Femur (tissue), 1 donor: ENCODE data around the gene PYGM.
A peak's percentile ranks its signal among the peaks of the same experiment; 100 is the strongest.

Experiments used
- DNase-seq: peaks from one replicate; pipeline ENCODE4 v3.0.0-alpha.2; 2017

Gene PYGM

DNA sequence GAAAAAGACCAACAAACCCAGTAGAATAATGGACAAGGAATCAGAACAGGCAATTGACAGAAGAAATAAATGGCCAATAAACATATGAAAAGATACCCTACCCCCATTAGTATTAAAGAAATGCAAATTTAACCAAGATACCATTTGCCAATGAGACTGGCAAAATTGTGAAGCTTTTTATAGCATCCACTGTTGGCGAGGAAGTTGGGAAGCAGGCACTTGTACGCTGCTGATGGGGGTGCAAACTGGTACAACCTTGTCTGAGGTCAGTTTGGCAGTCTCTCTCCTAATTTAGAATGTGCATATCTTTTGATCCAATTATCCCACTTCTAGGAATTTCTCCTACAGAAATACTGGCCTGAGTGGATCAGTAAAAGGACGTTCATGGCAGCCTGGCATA, 28.2 kb downstream of the PYGM start:
- DNase-seq, result no peak

DNA sequence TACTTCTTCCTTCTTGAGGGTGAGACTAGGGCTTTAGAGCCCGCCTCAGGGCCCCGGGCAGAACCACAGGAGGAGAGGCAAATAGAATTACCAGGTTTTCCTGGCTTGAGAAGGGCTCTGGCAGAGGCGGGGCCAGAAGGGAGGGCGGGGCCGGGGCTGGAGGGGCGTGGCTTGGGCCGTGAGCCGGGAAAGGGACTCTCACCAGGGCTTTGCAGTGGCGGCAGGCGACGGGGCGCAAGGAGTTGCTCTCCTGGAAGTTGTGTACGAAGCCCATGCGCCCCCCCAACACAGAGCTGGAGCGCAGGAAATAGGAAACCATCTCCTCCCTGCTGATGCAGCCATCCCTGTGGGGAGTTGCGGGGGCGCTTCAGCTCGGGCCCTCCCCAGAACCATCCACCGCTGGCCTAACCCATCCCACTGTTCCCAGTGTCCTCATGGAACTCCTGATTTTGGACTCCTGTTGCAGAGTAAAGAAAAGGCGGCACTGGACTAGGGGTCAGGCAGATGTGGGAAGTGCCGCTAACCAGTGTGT, 29.9 kb downstream of the PYGM start:
- DNase-seq, result peak; percentile 63

- DNase-seq, result no peak
Observed at GRCh38 chr11:64728757-64729365, 30.9 kb downstream of the PYGM start.

DNA sequence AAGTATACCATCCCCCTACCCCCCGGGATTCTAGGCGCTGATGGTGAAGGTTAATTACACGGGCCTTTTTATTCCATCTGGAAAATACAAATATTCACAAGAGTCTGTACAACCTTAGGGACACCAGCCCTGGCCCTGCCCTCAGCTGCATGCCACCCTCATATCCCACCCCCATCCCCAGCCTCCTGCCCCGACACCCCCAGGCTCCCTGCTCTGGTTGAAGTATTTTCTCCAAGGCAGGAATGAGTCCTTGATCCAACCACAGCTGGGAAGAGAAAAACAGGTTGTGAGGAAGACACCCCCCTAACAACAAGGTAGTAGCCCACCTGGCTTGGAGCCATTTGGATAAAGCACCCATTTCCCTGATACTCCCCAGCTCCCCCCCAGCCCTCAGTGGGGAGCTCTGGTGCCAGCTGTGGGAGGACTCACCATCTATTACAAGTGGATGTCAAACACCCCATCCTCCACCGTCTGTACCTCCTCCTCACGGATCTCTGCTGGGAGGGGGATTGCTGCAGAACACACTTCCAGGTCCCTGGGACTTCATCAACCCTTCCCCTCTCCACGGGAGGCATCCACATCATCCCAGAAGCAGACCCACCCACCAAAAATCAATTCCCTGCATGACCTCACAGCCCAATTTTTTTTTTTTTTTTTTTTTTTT, 32.8 kb downstream of the PYGM start:
- DNase-seq, result no peak

- DNase-seq, result peak; percentile 20
Observed at GRCh38 chr11:64726211-64726641, 33.5 kb downstream of the PYGM start.

DNA sequence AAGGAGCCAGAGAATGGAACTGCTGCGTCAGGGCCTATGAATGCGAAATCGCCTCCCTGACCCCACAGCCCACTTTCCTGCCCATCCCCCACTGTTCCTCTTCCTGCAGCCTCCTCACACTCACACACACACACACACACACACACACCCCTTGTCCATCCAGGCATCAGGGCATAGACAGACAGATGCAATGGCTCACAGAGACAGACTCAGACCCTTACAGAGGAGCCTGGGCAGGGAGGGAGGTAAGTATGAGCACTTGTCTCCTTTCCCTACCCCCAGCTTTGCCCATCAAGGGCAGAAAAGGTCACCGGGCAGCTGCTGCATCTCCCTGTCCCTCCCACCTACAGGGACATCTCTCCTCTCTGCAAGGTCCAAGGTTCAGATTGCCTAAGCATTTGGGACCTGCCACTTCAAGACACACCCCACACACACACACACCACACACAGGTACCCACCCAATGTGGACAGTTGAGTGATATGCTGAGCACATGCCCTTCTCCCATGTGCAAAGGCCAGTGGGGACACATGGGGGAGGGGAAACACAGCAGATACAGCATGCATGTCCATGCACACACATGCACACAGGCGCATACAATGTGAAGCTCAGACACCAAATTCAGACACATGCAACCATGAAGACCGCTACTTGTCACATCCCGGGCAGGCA, 34.8 kb downstream of the PYGM start:
- no peak for DNase-seq

DNA sequence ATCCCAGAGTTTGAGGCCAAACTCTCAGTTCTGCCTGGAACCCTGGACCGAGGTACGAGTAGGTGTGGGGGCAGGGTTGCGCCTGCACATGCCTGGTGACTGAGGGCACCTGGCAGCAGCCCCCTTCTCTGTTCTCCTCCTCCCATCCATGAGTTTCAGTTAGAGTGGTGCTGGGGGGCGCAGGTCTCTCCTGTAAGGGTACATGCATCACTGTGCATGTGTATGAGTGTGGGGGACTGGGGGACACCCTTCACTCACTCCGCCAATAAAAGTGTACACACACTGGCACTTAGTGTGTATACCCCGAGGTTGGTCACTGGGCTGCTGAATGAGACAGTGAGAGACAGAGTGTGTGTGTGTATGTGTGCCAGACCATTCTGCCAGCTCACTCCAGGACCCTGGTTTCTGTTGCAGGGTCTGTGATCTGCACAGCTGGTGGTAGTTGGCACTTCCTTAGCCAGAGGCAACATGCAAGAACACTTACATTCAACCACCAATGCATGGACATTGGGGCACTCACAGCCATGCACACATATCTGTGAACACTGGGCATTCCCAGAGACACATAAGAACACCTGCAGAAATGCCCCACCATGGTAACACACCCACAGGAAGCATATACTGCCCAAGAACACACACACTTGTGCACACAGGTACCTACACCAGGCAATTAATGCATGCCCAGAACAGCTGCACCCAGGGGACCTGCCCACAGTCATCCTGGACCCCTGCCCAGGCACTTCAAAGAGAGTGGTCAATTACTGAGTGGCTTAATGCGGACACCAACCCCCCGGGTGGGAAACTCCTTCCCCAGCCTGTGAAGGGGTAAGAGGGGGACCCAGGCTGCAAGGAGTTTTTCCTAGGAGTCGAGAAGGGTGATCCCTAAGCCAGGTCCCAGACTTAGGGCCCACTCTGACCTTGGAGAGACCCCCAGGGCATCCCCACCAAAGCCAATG, 35.6 kb downstream of the PYGM start:
- no peak for DNase-seq

DNA sequence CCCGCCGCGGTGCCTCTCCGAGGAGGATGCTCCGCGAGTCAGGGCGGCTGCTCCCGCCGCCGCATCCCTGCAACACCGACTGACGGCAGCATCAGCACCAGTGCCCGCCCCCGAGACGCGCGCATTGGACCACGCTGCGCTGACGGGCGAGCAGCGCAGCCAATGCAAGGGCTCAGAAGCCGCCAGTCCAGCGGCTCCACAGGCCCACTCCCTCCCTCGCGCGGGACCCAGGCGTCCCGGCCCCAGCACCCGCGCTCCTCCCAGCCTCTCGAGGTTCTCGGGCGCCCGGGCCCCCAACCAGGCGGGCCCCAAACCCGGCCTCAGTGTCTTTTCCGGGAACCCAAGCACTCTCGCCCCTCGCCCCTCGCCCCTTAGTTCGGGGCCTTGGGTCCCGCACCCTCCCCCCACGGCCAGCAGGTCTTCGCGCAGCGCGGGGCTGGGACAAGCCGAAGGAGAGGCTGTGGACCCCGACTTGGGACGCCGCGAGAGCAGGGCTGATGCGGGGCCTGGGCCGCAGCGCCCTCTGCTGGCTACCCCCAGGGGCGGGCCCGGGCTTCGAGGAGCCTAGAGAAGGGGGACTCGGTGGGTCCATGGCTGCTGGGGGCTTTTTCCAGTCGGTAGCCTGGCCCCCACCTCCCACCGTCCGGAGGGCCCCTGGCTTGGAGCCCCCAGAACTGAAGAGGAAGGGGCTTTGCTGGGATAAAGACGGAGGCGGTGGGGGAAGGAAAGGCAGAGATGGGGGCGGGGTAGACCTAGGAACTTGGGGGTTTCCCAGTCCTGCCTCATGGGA, 36.5 kb downstream of the PYGM start, which contains the start of gene NRXN2:
NRXN2 (minus strand) TSS at position 81 of the 790 bp plus-strand sequence. CDS start 9,498 bp downstream, outside the sequence.
- DNase-seq, result peak; percentile 88

DNA sequence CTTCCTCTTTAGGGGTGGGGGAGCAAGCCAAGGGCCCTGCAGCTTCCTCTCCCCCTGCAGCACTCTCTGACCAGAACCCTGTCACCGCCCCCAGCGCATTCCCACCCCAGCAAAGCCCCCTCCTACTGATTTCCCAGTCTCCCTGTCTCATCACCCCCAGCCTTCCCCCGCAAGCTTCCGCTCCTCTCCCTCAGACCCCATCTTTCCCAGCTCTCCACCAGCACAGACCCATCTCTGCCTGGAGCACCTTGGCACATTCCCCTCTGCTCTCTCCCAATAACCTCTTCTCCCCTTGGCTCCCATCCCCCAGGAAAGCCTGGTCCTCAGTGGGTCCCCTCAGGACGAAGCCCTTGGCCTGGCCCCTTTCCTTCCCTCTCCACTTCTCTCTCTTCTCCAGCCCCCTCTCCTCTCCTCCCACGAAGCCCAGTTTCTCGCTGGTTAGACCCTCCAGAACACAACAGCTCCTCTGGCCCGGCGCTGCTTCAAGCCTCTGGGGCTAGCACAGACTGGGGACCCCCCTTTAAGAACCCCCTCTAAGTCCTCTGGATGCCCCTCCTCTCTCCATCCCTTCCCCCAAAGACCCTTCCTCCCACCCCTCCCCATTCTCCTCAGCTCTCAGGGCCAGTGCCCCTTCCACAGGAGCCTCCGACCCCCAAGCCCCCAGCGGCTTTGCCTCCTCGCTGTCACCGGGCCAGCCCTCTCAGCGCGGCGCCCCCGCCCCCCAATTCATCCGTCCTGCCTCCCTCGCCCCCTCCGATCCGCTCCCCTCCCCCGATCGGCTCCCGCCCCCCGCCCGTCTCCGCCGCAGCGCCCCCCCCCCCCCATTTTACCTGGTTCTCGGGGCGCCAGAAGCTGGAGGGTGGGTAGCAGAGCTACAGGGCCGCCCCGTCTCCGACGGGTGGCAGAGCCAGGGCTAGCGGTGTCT, 37.4 kb downstream of the PYGM start:
- DNase-seq, result no peak

GRCh38 chr11:64721359-64721699, 38.4 kb downstream of the PYGM start:
- no peak for DNase-seq

- no peak for DNase-seq
Observed at GRCh38 chr11:64720640-64721358, 39.0 kb downstream of the PYGM start.

GRCh38 chr11:64720167-64720566, 39.6 kb downstream of the PYGM start:
- DNase-seq, result no peak

DNA sequence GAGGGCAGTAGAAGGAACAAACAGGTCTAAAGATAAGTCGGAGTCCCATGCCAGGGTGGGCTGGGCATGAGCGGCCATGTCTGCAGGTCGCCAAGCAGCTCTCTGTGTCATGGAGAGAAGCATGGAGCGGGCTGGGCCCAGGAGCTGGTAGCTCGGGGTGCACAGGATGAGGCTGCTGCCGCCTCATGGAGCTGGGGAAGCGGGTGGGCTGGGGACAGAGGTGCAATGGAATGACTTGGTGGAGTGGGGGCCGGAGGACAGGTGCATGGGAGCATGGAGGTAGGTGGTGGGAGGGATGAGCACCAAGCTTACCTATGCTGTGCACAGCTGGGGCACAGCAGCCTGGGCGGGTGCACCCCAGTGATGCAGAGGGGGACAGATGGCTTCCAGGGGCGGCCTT, 40.4 kb downstream of the PYGM start:
- no peak for DNase-seq

DNA sequence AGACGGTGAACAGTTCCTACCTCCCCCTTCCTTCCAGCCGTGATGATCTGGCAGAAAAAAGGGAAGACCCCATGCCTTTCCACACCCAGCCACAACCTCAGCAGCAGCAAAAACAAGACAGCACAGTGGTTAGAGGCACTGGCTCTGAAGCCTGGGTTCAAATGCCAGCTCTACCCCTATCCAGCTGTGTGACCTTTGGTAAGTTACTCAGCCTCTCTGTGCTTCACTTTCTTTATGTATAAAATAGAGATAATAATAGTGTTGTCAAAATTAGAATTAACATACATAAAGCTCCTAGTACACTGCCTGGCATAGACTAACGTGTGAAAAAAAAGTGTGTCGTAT, 41.0 kb downstream of the PYGM start:
- DNase-seq, result no peak

DNA sequence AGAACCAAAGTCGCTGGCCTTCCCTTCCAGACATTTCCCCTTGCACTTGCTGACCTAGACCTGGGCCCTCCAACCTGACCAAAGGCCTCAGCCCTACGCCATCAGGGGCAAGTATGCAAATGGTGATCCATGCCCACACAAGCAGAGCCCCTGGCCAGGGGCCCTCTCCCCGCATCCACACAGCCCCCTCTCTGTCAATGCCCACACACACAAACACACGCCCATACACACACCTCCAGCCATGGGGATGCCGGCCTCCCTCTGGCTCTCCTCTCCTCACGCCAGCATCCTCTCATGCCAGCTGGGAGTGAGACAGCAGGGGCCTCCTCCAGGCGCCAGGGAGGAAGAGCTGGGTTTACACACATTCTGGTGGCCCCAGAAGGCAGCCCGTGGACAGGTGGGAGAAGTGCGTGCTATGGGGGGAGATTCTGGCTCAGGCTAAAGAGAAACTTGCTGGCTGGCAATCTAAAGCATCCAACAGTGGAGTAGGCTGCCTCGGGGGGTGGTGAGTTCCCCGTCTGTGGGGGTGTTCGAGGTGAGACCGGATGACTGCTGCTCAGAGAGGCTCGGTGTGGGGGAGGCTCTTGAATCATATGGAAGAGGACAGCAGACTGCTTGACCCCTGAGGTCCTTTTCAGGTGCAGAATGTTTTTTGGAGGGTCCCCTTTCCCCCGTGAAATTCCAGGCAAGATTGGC, 41.5 kb downstream of the PYGM start:
- DNase-seq, result no peak

- no peak for DNase-seq
Observed at GRCh38 chr11:64717268-64717578, 42.6 kb downstream of the PYGM start.

- DNase-seq, result no peak
Observed at GRCh38 chr11:64716473-64717267, 43.1 kb downstream of the PYGM start.

DNA sequence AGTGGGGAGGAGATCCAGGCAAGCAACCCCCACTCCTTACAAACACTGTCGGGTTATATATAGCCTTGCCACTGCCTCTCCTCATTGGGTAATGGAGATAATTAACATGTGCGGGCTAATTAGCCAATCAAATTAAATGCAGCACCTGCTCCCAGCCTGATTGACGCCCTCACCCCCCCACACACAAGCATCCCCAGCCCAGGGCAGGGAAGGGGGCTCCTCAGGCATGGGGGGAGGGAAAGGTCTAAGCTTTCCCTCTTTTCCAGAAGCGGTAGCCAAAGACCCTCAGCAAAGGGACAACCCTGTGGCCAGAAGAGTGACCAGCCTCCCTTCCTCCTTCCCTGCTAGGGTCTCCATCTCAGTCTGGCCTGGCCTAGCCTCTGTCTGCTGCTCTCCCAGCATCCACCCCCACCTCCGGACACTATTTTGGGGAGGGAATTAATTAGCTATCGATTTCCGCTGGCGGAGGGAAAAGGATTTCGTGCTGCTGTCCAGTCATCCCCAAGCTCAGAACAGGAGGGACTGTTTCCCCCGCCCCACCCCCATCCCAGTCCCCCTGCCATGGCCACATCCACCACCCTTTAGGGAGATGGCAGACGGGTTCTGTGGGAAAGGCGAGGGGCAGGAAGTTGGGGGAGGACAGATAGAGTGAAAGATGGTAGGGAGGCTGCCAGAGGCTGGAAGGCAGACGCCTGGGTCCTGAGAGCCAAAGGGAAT, 43.9 kb downstream of the PYGM start:
- no peak for DNase-seq
